Coronary artery (tissue), 2 donors: ENCODE measurements around the gene CACNA1C.

Source experiments
- DNase-seq: peaks from one replicate; pipeline ENCODE4 v3.0.0-alpha.2; 2017; ENCODE audit warnings: low spot score
- H3K27ac ChIP-seq, 2 donors: fragments of 200-600 bp; sonication (generic); one replicate each; pipeline ENCODE4 v1.5.1; 2016 to 2019
- H3K4me3 ChIP-seq: fragments of 200-600 bp; sonication (generic); 2 replicates; pipeline ENCODE4 v1.5.1; 2016; ENCODE audit warnings: mild to moderate bottlenecking, moderate library complexity
- TF ChIP-seq, protein P1 (sequence below): fragments of 200-600 bp; sonication (generic); IDR thresholded peaks from one replicate; pipeline ENCODE4 v1.5.1; 2019; ENCODE audit warnings: antibody characterized with exemption

CACNA1C gene

DNA sequence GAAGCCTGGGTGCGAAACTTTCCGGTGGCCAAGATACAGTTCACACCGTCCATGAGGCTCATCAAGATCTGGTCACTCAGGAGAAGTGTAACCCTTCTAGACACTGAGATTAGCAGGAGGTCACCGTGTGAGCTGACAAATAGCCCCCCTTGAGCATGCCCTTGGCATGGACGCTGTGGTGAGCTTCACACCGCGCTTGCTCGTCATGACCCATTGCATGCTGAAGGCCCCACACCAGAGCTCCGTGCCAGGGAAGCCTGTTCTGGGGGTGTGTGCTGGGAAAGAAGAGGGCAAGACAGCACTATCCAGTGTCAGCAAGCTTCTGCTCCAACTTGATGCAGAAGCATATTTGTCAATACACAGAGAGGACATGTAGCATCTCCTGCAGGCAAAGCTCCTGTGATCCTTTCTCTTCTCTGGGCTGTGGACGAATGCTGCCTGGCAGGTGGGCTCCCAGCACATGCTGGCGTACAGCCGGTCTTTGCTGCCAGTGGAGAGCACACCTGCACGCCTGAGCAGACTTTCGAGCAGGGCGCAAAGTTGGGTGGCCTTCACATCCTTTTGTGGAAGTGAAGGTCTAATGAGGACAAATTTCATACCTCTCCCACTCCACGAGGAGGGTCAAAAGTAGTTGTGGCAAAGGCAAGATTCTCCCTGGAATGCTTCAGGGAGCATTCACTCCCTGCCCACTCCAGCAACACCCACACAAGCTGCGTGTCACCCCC lies 615.1 kb downstream of the CACNA1C start:
- Histone ChIP-seq H3K27ac (no peak overlapping the region), H3K4me3 (no peak overlapping the region)
- TF ChIP-seq, protein P1, sequence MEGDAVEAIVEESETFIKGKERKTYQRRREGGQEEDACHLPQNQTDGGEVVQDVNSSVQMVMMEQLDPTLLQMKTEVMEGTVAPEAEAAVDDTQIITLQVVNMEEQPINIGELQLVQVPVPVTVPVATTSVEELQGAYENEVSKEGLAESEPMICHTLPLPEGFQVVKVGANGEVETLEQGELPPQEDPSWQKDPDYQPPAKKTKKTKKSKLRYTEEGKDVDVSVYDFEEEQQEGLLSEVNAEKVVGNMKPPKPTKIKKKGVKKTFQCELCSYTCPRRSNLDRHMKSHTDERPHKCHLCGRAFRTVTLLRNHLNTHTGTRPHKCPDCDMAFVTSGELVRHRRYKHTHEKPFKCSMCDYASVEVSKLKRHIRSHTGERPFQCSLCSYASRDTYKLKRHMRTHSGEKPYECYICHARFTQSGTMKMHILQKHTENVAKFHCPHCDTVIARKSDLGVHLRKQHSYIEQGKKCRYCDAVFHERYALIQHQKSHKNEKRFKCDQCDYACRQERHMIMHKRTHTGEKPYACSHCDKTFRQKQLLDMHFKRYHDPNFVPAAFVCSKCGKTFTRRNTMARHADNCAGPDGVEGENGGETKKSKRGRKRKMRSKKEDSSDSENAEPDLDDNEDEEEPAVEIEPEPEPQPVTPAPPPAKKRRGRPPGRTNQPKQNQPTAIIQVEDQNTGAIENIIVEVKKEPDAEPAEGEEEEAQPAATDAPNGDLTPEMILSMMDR, result no peak
- peak; percentile 33 for DNase-seq

DNA sequence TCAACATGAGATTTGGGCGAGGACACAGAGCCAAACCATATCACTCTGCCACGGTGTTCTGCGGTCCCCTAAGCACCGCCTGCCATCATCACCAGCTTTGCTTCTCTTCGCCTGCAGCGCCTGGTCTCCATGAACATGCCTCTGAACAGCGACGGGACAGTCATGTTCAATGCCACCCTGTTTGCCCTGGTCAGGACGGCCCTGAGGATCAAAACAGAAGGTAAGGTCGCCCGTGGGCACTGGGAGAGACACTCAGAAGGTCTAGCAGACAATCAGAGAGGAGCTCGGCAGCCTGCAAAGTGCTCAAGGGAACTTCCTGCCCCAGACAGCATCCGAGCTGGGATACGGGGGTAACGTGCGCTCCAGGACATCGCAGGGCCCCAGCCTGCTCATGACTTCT lies 616.0 kb downstream of the CACNA1C start:
- TF ChIP-seq, protein P1, result no peak
- DNase-seq, result peak; percentile 61
- Histone ChIP-seq H3K27ac (no peak overlapping the region), H3K4me3 (no peak overlapping the region)

DNA sequence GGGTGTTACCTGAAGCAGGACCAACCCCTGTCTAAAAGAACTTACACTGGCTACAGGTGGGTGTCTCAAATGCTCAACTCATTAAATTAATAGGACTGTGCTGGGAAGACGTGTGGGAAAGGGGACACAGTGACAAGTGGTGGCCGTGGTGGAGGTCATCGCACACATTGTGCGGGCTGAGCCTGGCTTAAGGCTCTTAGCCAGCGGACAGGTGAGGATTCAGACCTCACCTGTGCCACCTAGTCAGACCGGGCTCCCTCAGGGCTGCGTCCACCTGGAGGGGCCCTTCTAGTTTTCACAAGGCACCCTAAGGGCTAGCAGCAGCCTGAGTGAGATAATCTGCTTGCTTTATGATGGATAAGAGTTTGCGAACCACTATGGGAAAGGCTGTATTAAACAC lies 616.8 kb downstream of the CACNA1C start:
- no peak overlapping the region for H3K4me3 ChIP-seq
- no peak overlapping the region for H3K27ac ChIP-seq
- TF ChIP-seq, protein P1, result no peak
- peak; percentile 41 for DNase-seq

DNA sequence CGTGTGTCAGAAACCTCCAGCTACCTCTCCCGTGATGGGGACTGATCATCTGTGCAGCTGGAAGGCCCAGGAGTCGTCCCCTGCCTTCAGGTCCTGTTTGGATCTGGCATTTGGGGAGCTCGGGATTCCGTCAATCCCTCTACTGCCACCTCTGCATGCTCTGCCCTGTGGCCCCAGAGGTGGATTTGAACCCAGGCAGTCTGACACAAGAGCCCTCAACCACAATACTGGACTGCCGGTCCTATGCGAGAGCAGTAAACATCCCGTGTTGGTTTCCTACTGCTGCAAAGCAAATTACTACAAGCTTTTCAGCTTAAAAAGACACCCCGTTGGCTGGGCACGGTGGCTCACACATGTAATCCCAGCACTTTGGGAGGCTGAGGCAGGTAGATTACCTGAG lies 620.1 kb downstream of the CACNA1C start:
- TF ChIP-seq, protein P1, result no peak
- DNase-seq, result peak; percentile 33
- Histone ChIP-seq H3K4me3 (no peak overlapping the region), H3K27ac (no peak overlapping the region)

DNA sequence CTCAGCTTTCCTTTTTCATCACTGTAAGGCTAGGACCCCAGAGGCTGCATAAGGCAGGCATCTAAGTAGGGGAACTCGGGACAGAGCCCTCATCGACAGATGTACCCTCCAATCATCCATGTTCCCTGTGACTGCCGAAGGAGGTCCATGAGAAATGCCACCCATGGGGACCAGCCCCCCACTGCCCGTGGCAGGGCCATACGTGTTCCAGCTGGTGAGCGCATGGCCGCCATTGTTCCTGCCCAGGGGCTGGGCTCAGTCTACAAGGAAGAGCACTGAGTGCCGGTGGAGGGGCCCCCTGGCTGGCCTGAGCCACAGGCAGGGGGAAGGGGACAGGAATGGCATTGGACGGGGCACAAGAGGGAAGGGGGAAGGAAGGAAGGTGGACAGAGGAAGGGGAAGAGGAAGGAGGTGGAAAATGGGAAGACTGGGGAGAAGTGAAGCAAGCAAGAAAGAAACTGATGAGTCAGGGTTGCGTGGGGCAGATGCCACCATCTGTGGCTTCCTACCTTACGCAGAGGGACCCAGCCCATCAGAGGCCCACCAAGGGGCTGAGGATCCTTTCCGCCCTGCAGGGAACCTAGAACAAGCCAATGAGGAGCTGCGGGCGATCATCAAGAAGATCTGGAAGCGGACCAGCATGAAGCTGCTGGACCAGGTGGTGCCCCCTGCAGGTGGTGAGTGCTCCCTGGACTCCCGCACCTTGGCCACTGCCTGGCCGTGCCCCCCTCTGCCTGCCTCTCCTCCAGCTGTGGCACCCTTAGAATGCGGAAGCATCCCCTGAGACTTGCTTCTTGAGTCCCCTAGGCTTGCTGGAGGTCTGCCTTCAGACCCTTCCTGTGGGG lies 621.4 kb downstream of the CACNA1C start:
- DNase-seq, result peak; percentile 64
- no peak overlapping the region for H3K4me3 ChIP-seq
- TF ChIP-seq, protein P1, result no peak
- no peak overlapping the region for H3K27ac ChIP-seq

DNA sequence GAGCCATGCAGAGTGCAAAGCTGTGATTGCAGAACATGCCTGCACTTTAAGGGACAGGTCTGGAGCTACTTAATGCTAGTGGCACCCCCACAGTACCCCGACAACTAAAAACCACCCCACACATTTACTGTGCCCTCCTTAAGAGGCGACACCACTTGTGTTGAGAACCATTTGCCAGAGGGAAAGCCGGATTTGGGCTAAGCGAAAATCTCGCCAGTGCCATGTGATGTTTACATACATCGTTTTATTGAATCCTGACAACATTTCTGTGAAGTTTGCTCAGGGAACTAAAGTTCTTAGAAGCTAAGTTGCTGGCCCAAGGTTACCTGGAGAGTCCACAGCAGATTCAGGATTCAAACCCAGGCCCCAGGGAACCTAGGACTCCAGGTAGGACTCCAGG lies 623.0 kb downstream of the CACNA1C start:
- DNase-seq, result no peak
- TF ChIP-seq, protein P1, result no peak
- no peak overlapping the region for H3K4me3 ChIP-seq

More for the DNA sequence above, 623.0 kb downstream of the CACNA1C start:
- no peak overlapping the region for H3K27ac ChIP-seq
